Measurements from ENCODE around the gene MLN.

Gene MLN

DNA sequence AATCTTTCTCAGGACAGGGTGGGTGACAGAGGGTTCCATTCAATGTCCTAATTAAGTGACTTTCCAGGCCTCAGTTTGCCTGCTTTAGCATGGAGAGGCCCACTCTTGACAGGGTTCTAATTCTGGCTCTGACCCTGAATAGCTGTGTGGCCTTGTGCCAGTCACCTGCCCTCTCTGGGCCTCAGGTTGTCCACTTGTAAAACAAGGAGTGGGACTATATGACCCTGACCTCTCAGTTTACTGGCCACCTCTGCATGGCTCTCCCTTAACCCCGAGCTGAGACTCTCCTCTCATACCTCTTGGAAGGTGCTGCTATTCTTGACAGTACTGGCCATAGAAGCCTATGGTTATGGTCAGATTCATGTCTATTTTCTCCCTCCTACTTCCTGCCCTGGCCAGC lies 44.1 kb upstream of the MLN start:
- TF ChIP-seq SNAI2 (CRISPR knock-in tag; IDR thresholded peaks at IDR 0.05) = no peak
- no peak for TF ChIP-seq ISL1 (CRISPR knock-in tag; IDR thresholded peaks at IDR 0.05)
- no peak for TF ChIP-seq ZNF8 (CRISPR knock-in tag; IDR thresholded peaks at IDR 0.05)
- TF ChIP-seq, protein P1, sequence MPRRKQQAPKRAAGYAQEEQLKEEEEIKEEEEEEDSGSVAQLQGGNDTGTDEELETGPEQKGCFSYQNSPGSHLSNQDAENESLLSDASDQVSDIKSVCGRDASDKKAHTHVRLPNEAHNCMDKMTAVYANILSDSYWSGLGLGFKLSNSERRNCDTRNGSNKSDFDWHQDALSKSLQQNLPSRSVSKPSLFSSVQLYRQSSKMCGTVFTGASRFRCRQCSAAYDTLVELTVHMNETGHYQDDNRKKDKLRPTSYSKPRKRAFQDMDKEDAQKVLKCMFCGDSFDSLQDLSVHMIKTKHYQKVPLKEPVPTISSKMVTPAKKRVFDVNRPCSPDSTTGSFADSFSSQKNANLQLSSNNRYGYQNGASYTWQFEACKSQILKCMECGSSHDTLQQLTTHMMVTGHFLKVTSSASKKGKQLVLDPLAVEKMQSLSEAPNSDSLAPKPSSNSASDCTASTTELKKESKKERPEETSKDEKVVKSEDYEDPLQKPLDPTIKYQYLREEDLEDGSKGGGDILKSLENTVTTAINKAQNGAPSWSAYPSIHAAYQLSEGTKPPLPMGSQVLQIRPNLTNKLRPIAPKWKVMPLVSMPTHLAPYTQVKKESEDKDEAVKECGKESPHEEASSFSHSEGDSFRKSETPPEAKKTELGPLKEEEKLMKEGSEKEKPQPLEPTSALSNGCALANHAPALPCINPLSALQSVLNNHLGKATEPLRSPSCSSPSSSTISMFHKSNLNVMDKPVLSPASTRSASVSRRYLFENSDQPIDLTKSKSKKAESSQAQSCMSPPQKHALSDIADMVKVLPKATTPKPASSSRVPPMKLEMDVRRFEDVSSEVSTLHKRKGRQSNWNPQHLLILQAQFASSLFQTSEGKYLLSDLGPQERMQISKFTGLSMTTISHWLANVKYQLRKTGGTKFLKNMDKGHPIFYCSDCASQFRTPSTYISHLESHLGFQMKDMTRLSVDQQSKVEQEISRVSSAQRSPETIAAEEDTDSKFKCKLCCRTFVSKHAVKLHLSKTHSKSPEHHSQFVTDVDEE (CRISPR knock-in tag; IDR thresholded peaks at IDR 0.05) = no peak
- TF ChIP-seq, protein P2, sequence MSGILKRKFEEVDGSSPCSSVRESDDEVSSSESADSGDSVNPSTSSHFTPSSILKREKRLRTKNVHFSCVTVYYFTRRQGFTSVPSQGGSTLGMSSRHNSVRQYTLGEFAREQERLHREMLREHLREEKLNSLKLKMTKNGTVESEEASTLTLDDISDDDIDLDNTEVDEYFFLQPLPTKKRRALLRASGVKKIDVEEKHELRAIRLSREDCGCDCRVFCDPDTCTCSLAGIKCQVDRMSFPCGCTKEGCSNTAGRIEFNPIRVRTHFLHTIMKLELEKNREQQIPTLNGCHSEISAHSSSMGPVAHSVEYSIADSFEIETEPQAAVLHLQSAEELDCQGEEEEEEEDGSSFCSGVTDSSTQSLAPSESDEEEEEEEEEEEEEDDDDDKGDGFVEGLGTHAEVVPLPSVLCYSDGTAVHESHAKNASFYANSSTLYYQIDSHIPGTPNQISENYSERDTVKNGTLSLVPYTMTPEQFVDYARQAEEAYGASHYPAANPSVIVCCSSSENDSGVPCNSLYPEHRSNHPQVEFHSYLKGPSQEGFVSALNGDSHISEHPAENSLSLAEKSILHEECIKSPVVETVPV (CRISPR knock-in tag; IDR thresholded peaks at IDR 0.05) = no peak
- no peak for TF ChIP-seq OSR1 (CRISPR knock-in tag; IDR thresholded peaks at IDR 0.05)
- no peak for TF ChIP-seq ZFP30 (CRISPR knock-in tag; IDR thresholded peaks at IDR 0.05)
- TF ChIP-seq, protein P3, sequence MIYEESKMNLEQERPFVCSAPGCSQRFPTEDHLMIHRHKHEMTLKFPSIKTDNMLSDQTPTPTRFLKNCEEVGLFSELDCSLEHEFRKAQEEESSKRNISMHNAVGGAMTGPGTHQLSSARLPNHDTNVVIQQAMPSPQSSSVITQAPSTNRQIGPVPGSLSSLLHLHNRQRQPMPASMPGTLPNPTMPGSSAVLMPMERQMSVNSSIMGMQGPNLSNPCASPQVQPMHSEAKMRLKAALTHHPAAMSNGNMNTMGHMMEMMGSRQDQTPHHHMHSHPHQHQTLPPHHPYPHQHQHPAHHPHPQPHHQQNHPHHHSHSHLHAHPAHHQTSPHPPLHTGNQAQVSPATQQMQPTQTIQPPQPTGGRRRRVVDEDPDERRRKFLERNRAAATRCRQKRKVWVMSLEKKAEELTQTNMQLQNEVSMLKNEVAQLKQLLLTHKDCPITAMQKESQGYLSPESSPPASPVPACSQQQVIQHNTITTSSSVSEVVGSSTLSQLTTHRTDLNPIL (CRISPR knock-in tag; IDR thresholded peaks at IDR 0.05; ENCODE audit: low read depth) = no peak
- no peak for TF ChIP-seq GLIS3 (CRISPR knock-in tag; IDR thresholded peaks at IDR 0.05)
- no peak for TF ChIP-seq ARNTL (CRISPR knock-in tag; IDR thresholded peaks at IDR 0.05; ENCODE audit: borderline replicate concordance, low read depth)
- TF ChIP-seq TOX (CRISPR knock-in tag; IDR thresholded peaks at IDR 0.05; ENCODE audit: borderline replicate concordance) = no peak
- TF ChIP-seq ZC3H10 (CRISPR knock-in tag; IDR thresholded peaks at IDR 0.05) = no peak
- TF ChIP-seq ZFP3 (CRISPR knock-in tag; IDR thresholded peaks at IDR 0.05) = no peak
- TF ChIP-seq, protein P4, sequence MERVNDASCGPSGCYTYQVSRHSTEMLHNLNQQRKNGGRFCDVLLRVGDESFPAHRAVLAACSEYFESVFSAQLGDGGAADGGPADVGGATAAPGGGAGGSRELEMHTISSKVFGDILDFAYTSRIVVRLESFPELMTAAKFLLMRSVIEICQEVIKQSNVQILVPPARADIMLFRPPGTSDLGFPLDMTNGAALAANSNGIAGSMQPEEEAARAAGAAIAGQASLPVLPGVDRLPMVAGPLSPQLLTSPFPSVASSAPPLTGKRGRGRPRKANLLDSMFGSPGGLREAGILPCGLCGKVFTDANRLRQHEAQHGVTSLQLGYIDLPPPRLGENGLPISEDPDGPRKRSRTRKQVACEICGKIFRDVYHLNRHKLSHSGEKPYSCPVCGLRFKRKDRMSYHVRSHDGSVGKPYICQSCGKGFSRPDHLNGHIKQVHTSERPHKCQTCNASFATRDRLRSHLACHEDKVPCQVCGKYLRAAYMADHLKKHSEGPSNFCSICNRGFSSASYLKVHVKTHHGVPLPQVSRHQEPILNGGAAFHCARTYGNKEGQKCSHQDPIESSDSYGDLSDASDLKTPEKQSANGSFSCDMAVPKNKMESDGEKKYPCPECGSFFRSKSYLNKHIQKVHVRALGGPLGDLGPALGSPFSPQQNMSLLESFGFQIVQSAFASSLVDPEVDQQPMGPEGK (CRISPR knock-in tag; IDR thresholded peaks at IDR 0.05; ENCODE audit: borderline replicate concordance) = no peak
- no peak for TF ChIP-seq CSDC2 (CRISPR knock-in tag; IDR thresholded peaks at IDR 0.05)
- no peak for TF ChIP-seq RARB (CRISPR knock-in tag; IDR thresholded peaks at IDR 0.05)
- TF ChIP-seq BACH2 (CRISPR knock-in tag; IDR thresholded peaks at IDR 0.05; ENCODE audit: borderline replicate concordance) = no peak
- TF ChIP-seq ESRRG (CRISPR knock-in tag; IDR thresholded peaks at IDR 0.05) = no peak
- no peak for TF ChIP-seq TCF4 (CRISPR knock-in tag; IDR thresholded peaks at IDR 0.05; ENCODE audit: borderline replicate concordance)
- ATAC-seq = no peak

DNA sequence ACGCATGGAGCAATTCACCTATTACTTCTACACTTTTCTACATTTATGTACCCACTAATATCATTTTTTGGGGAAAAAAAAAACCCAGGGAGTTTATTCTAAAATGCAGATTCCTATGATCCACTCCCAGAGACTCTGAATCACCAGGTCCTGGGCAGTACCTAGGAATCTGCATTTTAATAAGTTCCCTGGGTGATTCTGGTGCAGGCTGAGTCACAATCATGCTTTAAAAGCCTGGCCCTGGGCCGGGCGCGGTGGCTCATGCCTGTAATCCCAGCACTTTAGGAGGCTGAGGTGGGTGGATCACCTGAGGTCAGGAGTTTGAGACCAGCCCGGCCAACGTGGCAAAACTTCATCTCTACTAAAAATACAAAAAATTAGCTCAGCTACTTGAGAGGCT lies 43.3 kb upstream of the MLN start:
- no peak for TF ChIP-seq ZNF70 (CRISPR knock-in tag; IDR thresholded peaks at IDR 0.05)
- no peak for TF ChIP-seq ZFP3 (CRISPR knock-in tag; IDR thresholded peaks at IDR 0.05)
- TF ChIP-seq ISL1 (CRISPR knock-in tag; IDR thresholded peaks at IDR 0.05) = no peak
- TF ChIP-seq SNAI2 (CRISPR knock-in tag; IDR thresholded peaks at IDR 0.05) = no peak
- TF ChIP-seq ESRRG (CRISPR knock-in tag; IDR thresholded peaks at IDR 0.05) = no peak
- TF ChIP-seq, protein P2 (CRISPR knock-in tag; IDR thresholded peaks at IDR 0.05) = no peak
- TF ChIP-seq, protein P4 (CRISPR knock-in tag; IDR thresholded peaks at IDR 0.05; ENCODE audit: borderline replicate concordance) = no peak
- no peak for TF ChIP-seq TCF4 (CRISPR knock-in tag; IDR thresholded peaks at IDR 0.05; ENCODE audit: borderline replicate concordance)
- TF ChIP-seq BACH2 (CRISPR knock-in tag; IDR thresholded peaks at IDR 0.05; ENCODE audit: borderline replicate concordance) = no peak
- no peak for TF ChIP-seq ZNF565 (CRISPR knock-in tag; conservative IDR thresholded peaks at IDR 0.05; ENCODE audit: low read depth)
- TF ChIP-seq, protein P5, sequence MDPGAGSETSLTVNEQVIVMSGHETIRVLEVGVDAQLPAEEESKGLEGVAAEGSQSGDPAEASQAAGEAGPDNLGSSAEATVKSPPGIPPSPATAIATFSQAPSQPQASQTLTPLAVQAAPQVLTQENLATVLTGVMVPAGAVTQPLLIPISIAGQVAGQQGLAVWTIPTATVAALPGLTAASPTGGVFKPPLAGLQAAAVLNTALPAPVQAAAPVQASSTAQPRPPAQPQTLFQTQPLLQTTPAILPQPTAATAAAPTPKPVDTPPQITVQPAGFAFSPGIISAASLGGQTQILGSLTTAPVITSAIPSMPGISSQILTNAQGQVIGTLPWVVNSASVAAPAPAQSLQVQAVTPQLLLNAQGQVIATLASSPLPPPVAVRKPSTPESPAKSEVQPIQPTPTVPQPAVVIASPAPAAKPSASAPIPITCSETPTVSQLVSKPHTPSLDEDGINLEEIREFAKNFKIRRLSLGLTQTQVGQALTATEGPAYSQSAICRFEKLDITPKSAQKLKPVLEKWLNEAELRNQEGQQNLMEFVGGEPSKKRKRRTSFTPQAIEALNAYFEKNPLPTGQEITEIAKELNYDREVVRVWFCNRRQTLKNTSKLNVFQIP (CRISPR knock-in tag; IDR thresholded peaks at IDR 0.05; ENCODE audit: borderline replicate concordance, low read depth) = no peak
- TF ChIP-seq ARNTL (CRISPR knock-in tag; IDR thresholded peaks at IDR 0.05; ENCODE audit: borderline replicate concordance, low read depth) = no peak
- no peak for TF ChIP-seq TOX (CRISPR knock-in tag; IDR thresholded peaks at IDR 0.05; ENCODE audit: borderline replicate concordance)
- TF ChIP-seq OSR1 (CRISPR knock-in tag; IDR thresholded peaks at IDR 0.05) = no peak
- TF ChIP-seq, protein P1 (CRISPR knock-in tag; IDR thresholded peaks at IDR 0.05) = no peak
- no peak for TF ChIP-seq ZFP30 (CRISPR knock-in tag; IDR thresholded peaks at IDR 0.05)
- TF ChIP-seq ZC3H10 (CRISPR knock-in tag; IDR thresholded peaks at IDR 0.05) = no peak
- TF ChIP-seq CSDC2 (CRISPR knock-in tag; IDR thresholded peaks at IDR 0.05) = no peak

More for the DNA sequence above, 43.3 kb upstream of the MLN start:
- no peak for ATAC-seq
